Measurements from ENCODE around the gene EYS. TPM values are rescaled to one million over a fixed set of nuclear protein-coding genes. Genes with fewer than 3 reads are reported as not detected.

The EYS gene
- total and polyA plus RNA-seq, 8 donors: 0.03 to 0.25 (median 0.13) TPM

GRCh38 chr6:63673692-63674091, 2033.3 kb downstream of the EYS start:
- no peaks in the 10 kb centered on the region for H3K36me3 ChIP-seq
- FAIRE-seq (no peak), ATAC-seq (peak in 2 of 4 donors; percentile 60 to 68), DNase-seq (no peak)
- no peak for TF ChIP-seq CTCF (IDR thresholded peaks at IDR 0.05)
- H3K27ac ChIP-seq: no peak overlapping the region
- intact Hi-C loops (cut with DNase I): no loop called here
- H3K9me3 ChIP-seq: no peaks in the 10 kb centered on the region
- H3K4me3 ChIP-seq: no peak overlapping the region
- WGBS, 2 donors: 32 to 41% methylated on average over 2 of the region's 2 CpGs
- H3K27me3 ChIP-seq: no peaks in the 10 kb centered on the region
- peaks cover 17 to 31% (median 18%) of the 10 kb centered on the region in 3 donors for H3K4me1 ChIP-seq

GRCh38 chr6:63672582-63673129, 2034.4 kb downstream of the EYS start:
- no peak for FAIRE-seq
- intact Hi-C loops (cut with DNase I): no loop called here
- peaks cover 14 to 31% (median 18%) of the 10 kb centered on the region in 3 donors for H3K4me1 ChIP-seq
- WGBS, 2 donors: 77 to 85% methylated on average over 3 of the region's 3 CpGs
- DNase-seq: no peak
- no peaks in the 10 kb centered on the region for H3K27me3 ChIP-seq
- no peak for TF ChIP-seq CTCF (IDR thresholded peaks at IDR 0.05)
- H3K36me3 ChIP-seq: no peaks in the 10 kb centered on the region
- no peaks in the 10 kb centered on the region for H3K9me3 ChIP-seq
- H3K27ac ChIP-seq: no peak overlapping the region
- H3K4me3 ChIP-seq: no peak overlapping the region
- no peak for ATAC-seq

- no peak overlapping the region for H3K4me3 ChIP-seq
- no peaks in the 10 kb centered on the region for H3K27me3 ChIP-seq
- TF ChIP-seq CTCF (IDR thresholded peaks at IDR 0.05): no peak
- no peaks in the 10 kb centered on the region for H3K9me3 ChIP-seq
- no peaks in the 10 kb centered on the region for H3K36me3 ChIP-seq
- WGBS, 2 donors: 30 to 38% methylated on average over 6 of the region's 6 CpGs
- ATAC-seq (peak in 3 of 4 donors; percentile 13 to 33 (median 22)), DNase-seq (no peak), FAIRE-seq (no peak)
- H3K4me1 ChIP-seq: peaks cover 4 to 18% (median 17%) of the 10 kb centered on the region in 3 donors
- no peak overlapping the region for H3K27ac ChIP-seq
- intact Hi-C loops (cut with DNase I): no loop called here
Measured at GRCh38 chr6:63671098-63671754, 2035.8 kb downstream of the EYS start.
